ENCODE results near the gene PDZRN4.

Gene PDZRN4

DNA sequence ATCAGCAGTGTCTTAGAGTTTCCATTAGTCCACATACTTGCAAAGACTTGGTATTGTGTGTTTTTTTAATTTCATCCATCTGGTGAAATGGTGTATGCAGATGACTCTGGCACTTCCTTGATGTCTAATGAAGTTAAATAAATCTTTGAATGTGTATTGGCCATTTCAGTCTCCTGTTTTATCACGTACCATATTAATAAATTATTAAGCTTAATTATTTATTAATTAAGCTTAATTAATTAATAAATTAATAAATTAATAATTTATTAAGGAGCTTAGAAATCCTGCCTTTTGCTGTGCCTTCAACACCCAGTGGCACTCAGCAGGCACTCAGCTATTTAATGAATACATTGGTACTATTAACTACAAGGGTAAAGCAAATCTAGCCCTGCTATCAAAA, 18.2 kb downstream of the PDZRN4 start:
- H3K36me3 Mint-ChIP-seq (ENCODE audit: low read depth) = no peaks in the 10 kb centered on the region
- no peak overlapping the region for H3K4me3 Mint-ChIP-seq
- peaks cover 19% of the 10 kb centered on the region for H3K4me1 Mint-ChIP-seq
- H3K27ac Mint-ChIP-seq = no peak overlapping the region
- H3K27me3 Mint-ChIP-seq (ENCODE audit: low read depth, poor library complexity) = no peaks in the 10 kb centered on the region
- TF ChIP-seq, protein P1, sequence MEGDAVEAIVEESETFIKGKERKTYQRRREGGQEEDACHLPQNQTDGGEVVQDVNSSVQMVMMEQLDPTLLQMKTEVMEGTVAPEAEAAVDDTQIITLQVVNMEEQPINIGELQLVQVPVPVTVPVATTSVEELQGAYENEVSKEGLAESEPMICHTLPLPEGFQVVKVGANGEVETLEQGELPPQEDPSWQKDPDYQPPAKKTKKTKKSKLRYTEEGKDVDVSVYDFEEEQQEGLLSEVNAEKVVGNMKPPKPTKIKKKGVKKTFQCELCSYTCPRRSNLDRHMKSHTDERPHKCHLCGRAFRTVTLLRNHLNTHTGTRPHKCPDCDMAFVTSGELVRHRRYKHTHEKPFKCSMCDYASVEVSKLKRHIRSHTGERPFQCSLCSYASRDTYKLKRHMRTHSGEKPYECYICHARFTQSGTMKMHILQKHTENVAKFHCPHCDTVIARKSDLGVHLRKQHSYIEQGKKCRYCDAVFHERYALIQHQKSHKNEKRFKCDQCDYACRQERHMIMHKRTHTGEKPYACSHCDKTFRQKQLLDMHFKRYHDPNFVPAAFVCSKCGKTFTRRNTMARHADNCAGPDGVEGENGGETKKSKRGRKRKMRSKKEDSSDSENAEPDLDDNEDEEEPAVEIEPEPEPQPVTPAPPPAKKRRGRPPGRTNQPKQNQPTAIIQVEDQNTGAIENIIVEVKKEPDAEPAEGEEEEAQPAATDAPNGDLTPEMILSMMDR (IDR thresholded peaks at IDR 0.05) = no peak
- DNase-seq = no peak
- peaks cover 4% of the 10 kb centered on the region for H3K9me3 Mint-ChIP-seq

DNA sequence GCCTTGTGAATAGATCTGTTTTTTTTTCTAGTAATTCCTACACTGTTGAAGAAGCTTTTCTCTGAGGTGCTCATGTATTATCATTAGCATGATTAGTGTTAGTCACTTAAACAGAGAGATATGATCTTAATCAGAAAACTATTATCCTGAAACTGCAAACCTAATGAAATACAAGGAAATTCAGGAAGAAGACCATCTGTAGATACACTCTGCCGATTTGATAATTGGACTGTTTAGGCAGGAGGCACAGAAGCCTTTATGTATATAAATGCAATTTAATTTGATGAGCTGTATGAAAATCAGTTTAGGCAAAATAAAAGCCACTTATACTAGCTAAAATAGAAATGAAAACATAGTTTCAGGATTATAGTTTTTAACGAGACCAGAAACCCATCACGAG, 23.3 kb downstream of the PDZRN4 start:
- H3K27me3 Mint-ChIP-seq (ENCODE audit: low read depth, poor library complexity) = no peaks in the 10 kb centered on the region
- H3K4me3 Mint-ChIP-seq = no peak overlapping the region
- DNase-seq = no peak
- peaks cover 13% of the 10 kb centered on the region for H3K4me1 Mint-ChIP-seq
- no peak overlapping the region for H3K27ac Mint-ChIP-seq
- no peaks in the 10 kb centered on the region for H3K9me3 Mint-ChIP-seq
- no peaks in the 10 kb centered on the region for H3K36me3 Mint-ChIP-seq (ENCODE audit: low read depth)
- TF ChIP-seq, protein P1 (IDR thresholded peaks at IDR 0.05) = no peak

DNA sequence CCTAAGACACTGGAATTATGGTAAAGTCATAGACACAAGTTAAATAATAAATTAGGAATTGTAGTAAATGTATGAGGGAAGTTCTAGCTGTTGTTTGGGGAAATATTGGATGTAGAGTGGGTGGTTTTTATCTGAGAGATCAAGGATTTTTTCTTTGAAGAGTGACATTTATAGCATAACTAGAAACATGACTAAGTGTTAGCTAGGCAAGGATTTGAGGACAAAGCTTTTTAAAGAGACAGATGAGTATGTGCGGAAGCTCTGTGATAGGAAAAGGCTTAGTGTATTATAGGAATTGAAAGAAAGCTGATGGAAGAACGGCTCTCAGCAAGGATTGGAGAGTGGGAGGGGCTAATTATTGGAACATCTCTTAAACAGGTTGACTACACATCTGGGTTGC, 24.5 kb downstream of the PDZRN4 start:
- TF ChIP-seq, protein P1 (IDR thresholded peaks at IDR 0.05) = no peak

DNA sequence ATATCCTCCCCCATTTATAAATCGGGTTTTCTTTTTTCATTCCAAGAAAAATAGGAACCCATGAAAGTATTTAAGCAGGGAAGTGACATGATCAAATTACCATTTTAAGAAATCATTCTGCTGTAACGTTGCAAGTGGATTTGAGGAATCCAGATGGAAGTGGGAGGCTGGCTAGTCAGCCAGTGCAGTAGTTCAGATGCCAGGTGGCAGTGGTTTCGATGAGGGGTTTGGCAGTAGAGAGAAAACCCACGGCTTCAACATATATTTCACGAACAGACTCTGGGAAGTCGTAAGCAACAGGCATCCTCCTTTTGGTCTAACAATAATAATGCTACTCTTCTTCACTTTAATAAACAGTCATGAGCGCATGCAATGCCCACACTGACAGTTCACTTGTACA, 25.0 kb downstream of the PDZRN4 start:
- TF ChIP-seq, protein P1 (IDR thresholded peaks at IDR 0.05) = no peak
- Mint-ChIP-seq H3K4me3 (no peak overlapping the region), H3K4me1 (peaks cover 26% of the 10 kb centered on the region), H3K27ac (peak overlapping the region; percentile 43), H3K27me3 (ENCODE audit: low read depth, poor library complexity) (no peaks in the 10 kb centered on the region), H3K9me3 (no peaks in the 10 kb centered on the region), H3K36me3 (ENCODE audit: low read depth) (no peaks in the 10 kb centered on the region)
- DNase-seq = no peak

More for the DNA sequence above, 24.5 kb downstream of the PDZRN4 start:
- Mint-ChIP-seq H3K4me3 (no peak overlapping the region), H3K4me1 (peaks cover 21% of the 10 kb centered on the region), H3K36me3 (ENCODE audit: low read depth) (no peaks in the 10 kb centered on the region), H3K9me3 (no peaks in the 10 kb centered on the region), H3K27me3 (ENCODE audit: low read depth, poor library complexity) (no peaks in the 10 kb centered on the region), H3K27ac (no peak overlapping the region)
- no peak for DNase-seq

DNA sequence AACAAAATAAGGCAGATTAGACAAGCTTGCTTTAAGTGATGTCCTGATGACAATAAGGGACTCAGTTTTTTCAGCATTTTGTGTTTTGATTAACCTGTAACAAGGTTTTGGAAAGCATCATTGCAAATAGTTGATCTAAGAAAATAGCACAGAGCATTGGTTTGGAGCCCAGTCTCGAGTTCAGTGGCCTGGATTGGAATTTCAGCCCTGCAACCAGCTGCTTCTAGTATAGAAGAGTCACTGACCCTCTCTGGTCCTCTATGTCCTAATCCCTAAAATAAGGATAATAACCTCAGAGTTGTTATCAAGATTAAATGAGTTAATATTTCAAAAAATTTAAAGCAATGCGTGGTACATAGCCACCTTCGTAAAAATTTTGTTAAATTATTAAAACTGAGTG, 25.5 kb downstream of the PDZRN4 start:
- Mint-ChIP-seq H3K4me1 (peaks cover 28% of the 10 kb centered on the region), H3K36me3 (ENCODE audit: low read depth) (no peaks in the 10 kb centered on the region), H3K9me3 (no peaks in the 10 kb centered on the region), H3K27me3 (ENCODE audit: low read depth, poor library complexity) (no peaks in the 10 kb centered on the region), H3K4me3 (no peak overlapping the region), H3K27ac (peak overlapping the region; percentile 43)
- TF ChIP-seq, protein P1 (IDR thresholded peaks at IDR 0.05) = no peak
- DNase-seq = no peak

DNA sequence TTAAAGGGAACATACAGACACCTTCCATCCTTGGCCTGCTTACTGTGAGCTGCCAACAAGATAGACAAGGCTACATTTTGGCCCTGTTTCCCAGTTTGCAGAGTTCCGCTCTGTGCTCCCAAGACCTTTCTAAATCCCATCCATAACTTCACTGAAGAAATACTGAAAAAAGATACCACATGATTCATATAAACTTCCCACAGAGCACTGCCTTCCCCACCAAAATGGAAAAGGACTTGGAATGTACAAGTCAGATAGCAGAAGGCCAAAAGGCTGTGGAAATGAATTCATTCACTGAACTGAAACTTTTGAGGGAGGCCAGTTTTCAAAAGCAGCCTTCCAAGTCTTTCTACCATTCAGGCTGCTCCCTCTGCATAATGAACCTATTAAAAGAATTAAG, 29.6 kb downstream of the PDZRN4 start:
- TF ChIP-seq, protein P1 (IDR thresholded peaks at IDR 0.05) = no peak
- peak overlapping the region; percentile 94 for H3K27ac Mint-ChIP-seq
- H3K4me1 Mint-ChIP-seq = peaks cover 30% of the 10 kb centered on the region
- no peak for DNase-seq
- peaks cover 6% of the 10 kb centered on the region for H3K36me3 Mint-ChIP-seq (ENCODE audit: low read depth)
- H3K4me3 Mint-ChIP-seq = no peak overlapping the region
- H3K9me3 Mint-ChIP-seq = no peaks in the 10 kb centered on the region
- no peaks in the 10 kb centered on the region for H3K27me3 Mint-ChIP-seq (ENCODE audit: low read depth, poor library complexity)
